ENCODE measurements around the gene SLC36A3. TPM values are rescaled to one million over a fixed set of nuclear protein-coding genes. Genes with fewer than 3 reads are reported as not detected.

The SLC36A3 gene
- total RNA-seq, 1 experiment from 2014 or later = not detected

DNA sequence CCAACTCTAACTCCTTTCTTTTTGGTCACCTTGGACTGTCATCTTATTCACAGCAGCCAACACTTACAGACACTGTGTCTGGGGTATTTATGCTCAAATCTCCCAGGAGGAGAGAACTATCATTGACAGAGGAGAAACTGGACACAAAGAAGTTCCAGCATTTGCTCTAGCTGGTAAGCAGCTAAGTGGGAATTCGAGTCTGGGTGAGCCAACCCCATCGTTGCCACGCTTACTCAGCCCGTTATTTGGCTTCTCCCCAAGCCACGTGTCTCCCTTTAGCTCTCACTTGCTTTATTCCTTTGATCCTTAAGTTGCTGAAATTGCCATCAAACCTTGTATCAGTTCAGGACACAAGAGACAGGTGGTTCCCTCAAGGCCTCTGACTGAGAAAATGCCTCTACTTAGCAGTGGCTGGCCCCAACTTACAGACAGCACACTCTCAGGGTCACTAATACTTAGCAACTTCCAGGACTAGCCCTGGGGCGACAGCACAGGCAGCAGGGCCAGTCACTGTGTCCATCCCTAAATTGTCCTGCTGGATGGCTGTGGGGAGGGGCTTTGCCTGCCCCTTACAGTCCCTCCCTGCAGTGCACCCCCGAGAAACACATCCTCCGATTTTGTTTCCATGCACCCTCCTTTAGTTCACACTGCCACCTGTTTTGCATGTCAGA lies 42.4 kb upstream of the SLC36A3 start (continued):
- TF ChIP-seq, protein P1, sequence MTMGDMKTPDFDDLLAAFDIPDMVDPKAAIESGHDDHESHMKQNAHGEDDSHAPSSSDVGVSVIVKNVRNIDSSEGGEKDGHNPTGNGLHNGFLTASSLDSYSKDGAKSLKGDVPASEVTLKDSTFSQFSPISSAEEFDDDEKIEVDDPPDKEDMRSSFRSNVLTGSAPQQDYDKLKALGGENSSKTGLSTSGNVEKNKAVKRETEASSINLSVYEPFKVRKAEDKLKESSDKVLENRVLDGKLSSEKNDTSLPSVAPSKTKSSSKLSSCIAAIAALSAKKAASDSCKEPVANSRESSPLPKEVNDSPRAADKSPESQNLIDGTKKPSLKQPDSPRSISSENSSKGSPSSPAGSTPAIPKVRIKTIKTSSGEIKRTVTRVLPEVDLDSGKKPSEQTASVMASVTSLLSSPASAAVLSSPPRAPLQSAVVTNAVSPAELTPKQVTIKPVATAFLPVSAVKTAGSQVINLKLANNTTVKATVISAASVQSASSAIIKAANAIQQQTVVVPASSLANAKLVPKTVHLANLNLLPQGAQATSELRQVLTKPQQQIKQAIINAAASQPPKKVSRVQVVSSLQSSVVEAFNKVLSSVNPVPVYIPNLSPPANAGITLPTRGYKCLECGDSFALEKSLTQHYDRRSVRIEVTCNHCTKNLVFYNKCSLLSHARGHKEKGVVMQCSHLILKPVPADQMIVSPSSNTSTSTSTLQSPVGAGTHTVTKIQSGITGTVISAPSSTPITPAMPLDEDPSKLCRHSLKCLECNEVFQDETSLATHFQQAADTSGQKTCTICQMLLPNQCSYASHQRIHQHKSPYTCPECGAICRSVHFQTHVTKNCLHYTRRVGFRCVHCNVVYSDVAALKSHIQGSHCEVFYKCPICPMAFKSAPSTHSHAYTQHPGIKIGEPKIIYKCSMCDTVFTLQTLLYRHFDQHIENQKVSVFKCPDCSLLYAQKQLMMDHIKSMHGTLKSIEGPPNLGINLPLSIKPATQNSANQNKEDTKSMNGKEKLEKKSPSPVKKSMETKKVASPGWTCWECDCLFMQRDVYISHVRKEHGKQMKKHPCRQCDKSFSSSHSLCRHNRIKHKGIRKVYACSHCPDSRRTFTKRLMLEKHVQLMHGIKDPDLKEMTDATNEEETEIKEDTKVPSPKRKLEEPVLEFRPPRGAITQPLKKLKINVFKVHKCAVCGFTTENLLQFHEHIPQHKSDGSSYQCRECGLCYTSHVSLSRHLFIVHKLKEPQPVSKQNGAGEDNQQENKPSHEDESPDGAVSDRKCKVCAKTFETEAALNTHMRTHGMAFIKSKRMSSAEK (CRISPR knock-in tag; IDR thresholded peaks at IDR 0.05; ENCODE audit: borderline replicate concordance) = no peak
- TF ChIP-seq ZNF416 (CRISPR knock-in tag; IDR thresholded peaks at IDR 0.05) = no peak
- TF ChIP-seq, protein P2, sequence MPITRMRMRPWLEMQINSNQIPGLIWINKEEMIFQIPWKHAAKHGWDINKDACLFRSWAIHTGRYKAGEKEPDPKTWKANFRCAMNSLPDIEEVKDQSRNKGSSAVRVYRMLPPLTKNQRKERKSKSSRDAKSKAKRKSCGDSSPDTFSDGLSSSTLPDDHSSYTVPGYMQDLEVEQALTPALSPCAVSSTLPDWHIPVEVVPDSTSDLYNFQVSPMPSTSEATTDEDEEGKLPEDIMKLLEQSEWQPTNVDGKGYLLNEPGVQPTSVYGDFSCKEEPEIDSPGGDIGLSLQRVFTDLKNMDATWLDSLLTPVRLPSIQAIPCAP (CRISPR knock-in tag; IDR thresholded peaks at IDR 0.05) = no peak
- no peak for TF ChIP-seq CREB1 (CRISPR knock-in tag; IDR thresholded peaks at IDR 0.05)
- TF ChIP-seq ZNF671 (CRISPR knock-in tag; IDR thresholded peaks at IDR 0.05) = no peak
- TF ChIP-seq ELF4 (CRISPR knock-in tag; IDR thresholded peaks at IDR 0.05; ENCODE audit: low read depth) = no peak

DNA sequence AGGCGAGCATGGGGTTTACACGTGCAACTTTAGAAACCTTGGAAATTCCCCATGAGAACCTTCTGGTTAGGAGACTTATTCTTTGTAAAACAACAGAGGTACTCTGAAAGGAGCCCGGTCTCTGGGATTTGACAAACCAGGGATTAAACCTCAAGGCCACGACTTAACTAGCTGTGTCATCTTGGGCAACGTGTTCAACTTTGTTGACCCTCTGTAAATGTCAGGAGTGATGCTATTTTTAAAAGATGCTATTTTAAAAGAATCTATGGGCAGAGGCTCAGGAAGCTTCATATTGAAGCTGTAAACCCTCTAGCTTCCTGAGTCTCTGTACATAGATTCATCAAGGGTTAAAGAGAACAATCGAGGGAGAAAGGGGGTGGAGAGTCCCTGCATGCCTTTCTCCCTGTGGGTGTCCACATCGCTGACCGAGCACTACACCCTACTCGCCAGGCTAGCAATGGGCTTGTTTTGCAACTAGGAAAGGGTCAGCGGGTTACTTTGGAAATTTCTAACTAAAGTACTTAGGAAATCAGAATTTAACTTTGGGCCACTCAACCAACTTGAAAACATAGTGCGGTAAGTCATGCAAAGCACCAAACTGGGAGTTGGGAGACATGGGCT lies 41.7 kb upstream of the SLC36A3 start:
- H3K4me1 Mint-ChIP-seq = peaks cover 41% of the 10 kb centered on the region
- no peak for DNase-seq (ENCODE audit: low spot score)
- CTCF ChIA-PET = interaction anchor here (1.1 to 1.5 kb wide), 2 partner anchors 29 to 47 kb away, joined by 4 read pairs; no protein-coding TSS in a partner anchor
- peaks cover 29% of the 10 kb centered on the region for H3K27me3 Mint-ChIP-seq (ENCODE audit: low read depth)
- POLR2A ChIA-PET = no interaction called here
- ATAC-seq = peak; percentile 47
- no peak overlapping the region for H3K4me3 Mint-ChIP-seq
- no peaks in the 10 kb centered on the region for H3K36me3 Mint-ChIP-seq
- H3K27ac Mint-ChIP-seq = no peak overlapping the region
- no peaks in the 10 kb centered on the region for H3K9me3 Mint-ChIP-seq
- TF ChIP-seq AFF4 (CRISPR knock-in tag; IDR thresholded peaks at IDR 0.05; ENCODE audit: borderline replicate concordance) (no peak), ARID4B (CRISPR knock-in tag; IDR thresholded peaks at IDR 0.05; ENCODE audit: borderline replicate concordance) (no peak), ZNF232 (CRISPR knock-in tag; IDR thresholded peaks at IDR 0.05) (no peak), SMAD3 (CRISPR knock-in tag; IDR thresholded peaks at IDR 0.05; ENCODE audit: borderline replicate concordance) (no peak), ELF4 (CRISPR knock-in tag; IDR thresholded peaks at IDR 0.05; ENCODE audit: low read depth) (no peak), FOXJ3 (CRISPR knock-in tag; IDR thresholded peaks at IDR 0.05; ENCODE audit: borderline replicate concordance) (no peak), TEAD4 (CRISPR knock-in tag; IDR thresholded peaks at IDR 0.05) (no peak), NFATC4 (CRISPR knock-in tag; IDR thresholded peaks at IDR 0.05) (no peak), ERG (CRISPR knock-in tag; IDR thresholded peaks at IDR 0.05) (no peak), OVOL2 (CRISPR knock-in tag; IDR thresholded peaks at IDR 0.05; ENCODE audit: borderline replicate concordance) (no peak)
- TF ChIP-seq, protein P3, sequence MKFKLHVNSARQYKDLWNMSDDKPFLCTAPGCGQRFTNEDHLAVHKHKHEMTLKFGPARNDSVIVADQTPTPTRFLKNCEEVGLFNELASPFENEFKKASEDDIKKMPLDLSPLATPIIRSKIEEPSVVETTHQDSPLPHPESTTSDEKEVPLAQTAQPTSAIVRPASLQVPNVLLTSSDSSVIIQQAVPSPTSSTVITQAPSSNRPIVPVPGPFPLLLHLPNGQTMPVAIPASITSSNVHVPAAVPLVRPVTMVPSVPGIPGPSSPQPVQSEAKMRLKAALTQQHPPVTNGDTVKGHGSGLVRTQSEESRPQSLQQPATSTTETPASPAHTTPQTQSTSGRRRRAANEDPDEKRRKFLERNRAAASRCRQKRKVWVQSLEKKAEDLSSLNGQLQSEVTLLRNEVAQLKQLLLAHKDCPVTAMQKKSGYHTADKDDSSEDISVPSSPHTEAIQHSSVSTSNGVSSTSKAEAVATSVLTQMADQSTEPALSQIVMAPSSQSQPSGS (CRISPR knock-in tag; IDR thresholded peaks at IDR 0.05; ENCODE audit: borderline replicate concordance, low read depth) = no peak

All from WTC11 (cell line).